Liver (tissue), 9 donors: ENCODE measurements around the gene CCDC88C. TPM values are rescaled to one million over a fixed set of nuclear protein-coding genes. Genes with fewer than 3 reads are reported as not detected.
A peak's percentile ranks its signal among the peaks of the same experiment; 100 is the strongest.

Source experiments
- DNase-seq: peaks from one replicate; pipeline ENCODE4 v3.0.0-alpha.2; 2017; ENCODE audit warnings: low spot score
- H3K27ac ChIP-seq, 2 donors: one replicate each; pipeline ENCODE4 v1.7.0; 2013; ENCODE audit warnings: inconsistent platforms in 2 of 2, low read length in 2 of 2, control low read depth in 1 of 2, low read depth in 1 of 2, mild to moderate bottlenecking in 1 of 2
- H3K27me3 ChIP-seq, 4 donors: one replicate each; pipeline versions ENCODE4 v1.6.1 to v1.7.0; 2013; ENCODE audit warnings: low read length in 3 of 4, inconsistent platforms in 1 of 4, mild to moderate bottlenecking in 1 of 4, moderate library complexity in 1 of 4; ENCODE audit not compliant: control insufficient read depth in 4 of 4, insufficient read depth in 4 of 4
- H3K36me3 ChIP-seq, 4 donors: one replicate each; pipeline versions ENCODE4 v1.6.1 to v1.7.0; 2013; ENCODE audit warnings: low read length in 3 of 4, mild to moderate bottlenecking in 3 of 4, low read depth in 1 of 4, moderate library complexity in 1 of 4; ENCODE audit not compliant: control insufficient read depth in 4 of 4, insufficient read depth in 3 of 4
- H3K4me1 ChIP-seq, 4 donors: one replicate each; pipeline versions ENCODE4 v1.6.1 to v1.7.0; 2013; ENCODE audit warnings: low read length in 3 of 4, mild to moderate bottlenecking in 3 of 4, moderate library complexity in 1 of 4; ENCODE audit not compliant: control insufficient read depth in 4 of 4, insufficient read depth in 4 of 4
- H3K4me3 ChIP-seq, 3 donors: one replicate each; pipeline versions ENCODE4 v1.6.1 to v1.7.0; 2013; ENCODE audit warnings: low read length in 3 of 3, control low read depth in 1 of 3, low read depth in 1 of 3, mild to moderate bottlenecking in 1 of 3
- H3K9ac ChIP-seq, 2 donors: one replicate each; pipeline ENCODE4 v1.7.0; 2013; ENCODE audit warnings: low read length in 2 of 2, mild to moderate bottlenecking in 2 of 2, moderate library complexity in 2 of 2, control low read depth in 1 of 2, low read depth in 1 of 2
- H3K9me3 ChIP-seq, 4 donors: one replicate each; pipeline versions ENCODE4 v1.6.1 to v1.7.0; 2013; ENCODE audit warnings: low read length in 3 of 4; ENCODE audit not compliant: control insufficient read depth in 4 of 4
- ATF3 ChIP-seq: IDR thresholded peaks from 2 replicates; pipeline ENCODE4 v1.6.1; 2016; ENCODE audit warnings: antibody characterized with exemption
- CTCF ChIP-seq: fragments of 150-350 bp; IDR thresholded peaks from 2 replicates; pipeline ENCODE4 v1.5.1; 2017; ENCODE audit warnings: improper control_type of control experiment, low read depth, low read length; ENCODE audit not compliant: missing input control
- EGR1 ChIP-seq, 2 donors: IDR thresholded peaks; 2 replicates each; pipeline ENCODE4 v1.6.1; 2016 to 2018; ENCODE audit warnings: antibody characterized with exemption in 2 of 2, low read depth in 2 of 2
- FOXA1 ChIP-seq: IDR thresholded peaks from 2 replicates; pipeline ENCODE4 v1.6.1; 2016; ENCODE audit warnings: antibody characterized with exemption
- GABPA ChIP-seq, 2 donors: IDR thresholded peaks in 1 of 2; conservative IDR thresholded peaks in 1 of 2; 2 replicates each; pipeline ENCODE4 v1.6.1; 2016; ENCODE audit warnings: antibody characterized with exemption in 2 of 2, mild to moderate bottlenecking in 1 of 2, moderate library complexity in 1 of 2
- HNF4A ChIP-seq, 2 donors: conservative IDR thresholded peaks; 2 replicates each; pipeline ENCODE4 v1.6.1; 2016; ENCODE audit warnings: antibody characterized with exemption in 2 of 2, mild to moderate bottlenecking in 2 of 2
- HNF4G ChIP-seq: IDR thresholded peaks from 2 replicates; pipeline ENCODE4 v1.6.1; 2016; ENCODE audit warnings: antibody characterized with exemption
- JUND ChIP-seq, 2 donors: IDR thresholded peaks; 2 replicates each; pipeline ENCODE4 v1.6.1; 2016; ENCODE audit warnings: antibody characterized with exemption in 2 of 2
- MAX ChIP-seq: IDR thresholded peaks from 2 replicates; pipeline ENCODE4 v1.6.1; 2016; ENCODE audit warnings: antibody characterized with exemption
- NR2F2 ChIP-seq: IDR thresholded peaks from 2 replicates; pipeline ENCODE4 v1.6.1; 2016; ENCODE audit warnings: antibody characterized with exemption
- RAD21 ChIP-seq, 2 donors: IDR thresholded peaks; 2 replicates each; pipeline ENCODE4 v1.6.1; 2016; ENCODE audit warnings: antibody characterized with exemption in 2 of 2, mild to moderate bottlenecking in 2 of 2
- REST ChIP-seq: IDR thresholded peaks from 2 replicates; pipeline ENCODE4 v1.6.1; 2016; ENCODE audit warnings: antibody characterized with exemption, mild to moderate bottlenecking
- RXRA ChIP-seq, 2 donors: IDR thresholded peaks; 2 replicates each; pipeline ENCODE4 v1.6.1; 2017 to 2018; ENCODE audit warnings: antibody characterized with exemption in 2 of 2, mild to moderate bottlenecking in 1 of 2
- SP1 ChIP-seq: IDR thresholded peaks from 2 replicates; pipeline ENCODE4 v1.6.1; 2018; ENCODE audit warnings: antibody characterized with exemption, mild to moderate bottlenecking
- TAF1 ChIP-seq: conservative IDR thresholded peaks from 2 replicates; pipeline ENCODE4 v1.6.1; 2016; ENCODE audit warnings: antibody characterized with exemption, mild to moderate bottlenecking
- YY1 ChIP-seq: IDR thresholded peaks from 2 replicates; pipeline ENCODE4 v1.6.1; 2016; ENCODE audit warnings: antibody characterized with exemption, mild to moderate bottlenecking
- ZBTB33 ChIP-seq: IDR thresholded peaks from 2 replicates; pipeline ENCODE4 v1.6.1; 2016; ENCODE audit warnings: antibody characterized with exemption
- WGBS: extraction: QIAGEN DNeasy Blood & Tissue Kit; methylation state at CpG from one replicate; pipeline ENCODE4 v1.1.7; 2013; 5-methylcytosine and 5-hydroxymethylcytosine counted together
- polyA plus RNA-seq, 2 donors: library from polyadenylated mRNA; stranded (reverse) in 1 of 2; unstranded in 1 of 2; fragments of 200-250 nt in 1 of 2; fragments of >200 nt in 1 of 2; fragmentation: Nextera tagmentation in 1 of 2; extraction: Ambion mirVana in 1 of 2; gene quantifications; one replicate each; pipeline versions ENCODE4 v1.2.1 to v1.2.3, GENCODE V29; 2013 to 2015
- total RNA-seq, 2 donors: library from RNA; depleted of rRNA; stranded (reverse); fragments of >200 nt; gene quantifications; one replicate each; pipeline ENCODE4 v1.2.3, GENCODE V29; 2014
- donor health status: healthy.
- donor health status: healthy.
- donor health status: healthy.
- donor health status: healthy.
- donor health status: healthy.

Gene CCDC88C
- total and polyA plus RNA-seq, 4 donors: 1.3 to 10.8 (median 4.0) TPM

GRCh38 chr14:91400696-91401095 is 16.9 kb downstream of the CCDC88C start:
- 83% methylated on average over 1 of the region's 1 CpG for WGBS
- no peaks in the 10 kb centered on the region for H3K9me3 ChIP-seq
- H3K4me3 ChIP-seq: no peak overlapping the region
- H3K9ac ChIP-seq: peak overlapping the region in 1 of 2 donors; percentile 25
- H3K4me1 ChIP-seq: peaks cover 3 to 16% (median 8%) of the 10 kb centered on the region in 4 donors
- DNase-seq: no peak
- H3K27ac ChIP-seq: peak overlapping the region in 1 of 2 donors; percentile 38
- no peaks in the 10 kb centered on the region for H3K27me3 ChIP-seq
- no peak for TF ChIP-seq RAD21 (IDR thresholded peaks at IDR 0.05)
- TF ChIP-seq FOXA1: no peak
- TF ChIP-seq ZBTB33: no peak
- TF ChIP-seq TAF1: no peak
- TF ChIP-seq NR2F2: peak; percentile 46
- no peak for TF ChIP-seq SP1
- no peak for TF ChIP-seq REST
- no peak for TF ChIP-seq ATF3
- H3K36me3 ChIP-seq: no peaks in the 10 kb centered on the region

- Histone ChIP-seq H3K4me3 (no peak overlapping the region), H3K9ac (no peak overlapping the region), H3K27me3 (no peaks in the 10 kb centered on the region), H3K9me3 (no peaks in the 10 kb centered on the region), H3K4me1 (peaks cover 3 to 16% (median 9%) of the 10 kb centered on the region in 4 donors), H3K27ac (peak overlapping the region; percentile 19 to 38), H3K36me3 (no peaks in the 10 kb centered on the region)
- DNase-seq: no peak
- WGBS: 66% methylated on average over 20 of the region's 20 CpGs
- TF ChIP-seq CTCF (no peak), NR2F2 (no peak), REST (no peak), HNF4A (conservative IDR thresholded peaks at IDR 0.05) (no peak), TAF1 (no peak), EGR1 (IDR thresholded peaks at IDR 0.05; ENCODE audit: low read depth in 2 of 2) (no peak), FOXA1 (no peak), ZBTB33 (no peak), JUND (IDR thresholded peaks at IDR 0.05) (no peak), SP1 (no peak), YY1 (no peak), MAX (no peak), RAD21 (IDR thresholded peaks at IDR 0.05) (no peak), RXRA (IDR thresholded peaks at IDR 0.05) (no peak), GABPA (IDR thresholded peaks at IDR 0.05 in 1 of 2, conservative IDR thresholded peaks at IDR 0.05 in 1 of 2) (no peak), HNF4G (no peak)
Measured at GRCh38 chr14:91399868-91400640, 17.6 kb downstream of the CCDC88C start.
